Subcutaneous abdominal adipose tissue (tissue), 5 donors: ENCODE measurements around the gene PTGS2.
"Not testable (repeated sequence)": the region's sequence is repeated elsewhere in the genome, so short reads cannot be mapped to it uniquely, and the experiment has no call there.

Experiments used
- H3K27ac ChIP-seq: one replicate; pipeline ENCODE4 v1.7.0; 2013; ENCODE audit warnings: low read depth, mild to moderate bottlenecking, inconsistent platforms, low read length, moderate library complexity
- H3K27me3 ChIP-seq, 5 donors: one replicate each; pipeline ENCODE4 v1.7.0; 2013; ENCODE audit warnings: low read length in 5 of 5, inconsistent platforms in 1 of 5; ENCODE audit not compliant: control insufficient read depth in 5 of 5, insufficient read depth in 4 of 5
- H3K36me3 ChIP-seq, 5 donors: one replicate each; pipeline ENCODE4 v1.7.0; 2013; ENCODE audit warnings: low read length in 5 of 5; ENCODE audit not compliant: control insufficient read depth in 5 of 5, insufficient read depth in 5 of 5
- H3K4me1 ChIP-seq, 5 donors: one replicate each; pipeline ENCODE4 v1.7.0; 2013; ENCODE audit warnings: low read length in 5 of 5, mild to moderate bottlenecking in 3 of 5, moderate library complexity in 1 of 5; ENCODE audit not compliant: control insufficient read depth in 5 of 5, insufficient read depth in 5 of 5
- H3K4me3 ChIP-seq, 5 donors: one replicate each; pipeline ENCODE4 v1.7.0; 2013; ENCODE audit warnings: low read length in 5 of 5, low read depth in 1 of 5
- H3K9ac ChIP-seq, 5 donors: one replicate each; pipeline ENCODE4 v1.7.0; 2013; ENCODE audit warnings: low read length in 5 of 5, mild to moderate bottlenecking in 4 of 5, moderate library complexity in 3 of 5
- H3K9me3 ChIP-seq, 5 donors: one replicate each; pipeline ENCODE4 v1.7.0; 2013; ENCODE audit warnings: low read length in 5 of 5; ENCODE audit not compliant: control insufficient read depth in 5 of 5
- donor health status: healthy.
- donor health status: healthy.
- donor health status: healthy.
- donor health status: healthy.
- donor health status: healthy.

PTGS2 gene

DNA sequence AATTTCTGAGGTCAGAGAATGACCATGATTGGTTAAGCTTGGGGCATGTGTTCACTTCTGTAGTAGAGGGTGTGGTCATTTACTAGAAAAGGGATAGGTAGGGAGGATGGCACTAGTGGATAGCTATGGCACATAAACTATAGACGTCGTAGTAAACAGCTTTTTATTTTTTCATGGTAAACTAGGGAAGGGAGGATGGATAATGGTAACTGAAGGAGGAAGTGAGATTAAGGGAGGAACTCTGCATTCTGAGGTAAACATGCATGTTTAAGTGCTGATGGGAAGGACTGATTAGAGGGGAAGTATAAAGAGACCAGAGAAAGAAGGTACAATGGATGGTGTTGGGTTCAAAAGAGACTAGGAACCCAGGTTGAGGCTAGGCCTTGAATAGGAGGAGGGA is 26.9 kb downstream of the PTGS2 start:
- Histone ChIP-seq H3K9ac (no peak overlapping the region), H3K4me3 (no peak overlapping the region), H3K27ac (no peak overlapping the region), H3K27me3 (no peaks in the 10 kb centered on the region), H3K9me3 (no peaks in the 10 kb centered on the region), H3K36me3 (no peaks in the 10 kb centered on the region), H3K4me1 (peaks cover 0 to 5% (median 0%) of the 10 kb centered on the region in 5 donors)

DNA sequence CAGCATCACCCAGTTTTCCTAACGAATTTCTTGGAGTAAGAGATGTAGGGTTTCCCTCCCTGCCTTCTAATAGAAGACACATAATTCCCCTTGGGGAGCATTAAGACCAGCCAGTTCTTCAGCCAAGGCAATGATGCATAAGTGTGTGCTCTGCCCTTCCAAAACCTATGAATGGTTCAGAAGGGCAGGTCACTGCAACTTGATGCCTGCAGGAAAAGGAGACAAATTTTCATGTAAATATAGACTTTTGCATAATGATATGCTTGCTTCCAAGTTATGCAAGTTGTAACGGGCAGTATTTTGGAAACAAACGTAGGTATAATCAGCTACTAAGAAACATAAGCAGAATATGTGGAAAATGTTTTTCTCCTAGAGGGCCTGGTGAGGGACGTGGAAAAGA is 31.6 kb downstream of the PTGS2 start:
- Histone ChIP-seq H3K27ac (no peak overlapping the region), H3K27me3 (no peaks in the 10 kb centered on the region), H3K9ac (no peak overlapping the region), H3K36me3 (no peaks in the 10 kb centered on the region), H3K4me3 (no peak overlapping the region), H3K4me1 (peaks cover 0 to 5% (median 0%) of the 10 kb centered on the region in 5 donors), H3K9me3 (no peaks in the 10 kb centered on the region)

DNA sequence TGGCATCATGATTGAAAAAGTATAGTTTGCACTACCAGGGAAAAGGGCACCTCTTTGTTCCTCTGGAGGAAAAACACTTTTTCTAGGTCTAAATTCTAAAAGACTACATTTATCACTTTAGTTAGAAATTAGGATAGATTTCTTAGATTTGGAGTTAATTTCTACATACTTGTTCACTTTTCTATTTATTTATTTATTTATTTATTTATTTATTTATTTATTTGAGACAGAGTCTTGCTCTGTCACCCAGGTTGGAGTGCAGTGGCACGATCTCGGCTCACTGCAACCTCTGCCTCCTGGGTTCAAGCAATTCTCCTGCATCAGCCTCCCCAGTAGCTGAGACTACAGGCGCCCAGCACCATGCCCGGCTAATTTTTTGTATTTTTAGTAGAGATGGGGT is 32.2 kb downstream of the PTGS2 start:
- H3K27ac ChIP-seq, H3K9ac ChIP-seq, H3K36me3 ChIP-seq, H3K4me3 ChIP-seq, H3K27me3 ChIP-seq, H3K9me3 ChIP-seq, H3K4me1 ChIP-seq: not testable (repeated sequence)

DNA sequence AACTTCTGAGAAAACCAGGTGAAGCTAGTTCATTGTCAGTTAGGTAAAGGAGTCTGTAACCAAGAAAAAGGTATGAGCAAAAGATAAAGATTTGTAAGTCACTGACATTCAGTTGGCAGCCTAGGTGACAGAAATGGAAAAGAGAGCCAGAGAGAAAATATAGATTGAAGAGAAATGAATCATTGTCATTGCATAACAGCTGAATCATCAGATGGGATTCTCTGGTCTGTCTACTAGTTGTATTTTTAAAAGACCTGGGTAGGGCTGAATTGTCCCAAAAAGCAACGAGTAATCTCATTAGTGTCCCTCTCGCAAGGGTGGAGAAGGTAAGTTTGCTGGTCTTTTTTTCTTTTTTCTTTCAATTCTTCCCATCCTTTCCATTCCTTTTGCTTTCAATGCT is 36.6 kb downstream of the PTGS2 start:
- H3K27ac ChIP-seq: no peak overlapping the region
- no peak overlapping the region for H3K9ac ChIP-seq
- no peaks in the 10 kb centered on the region for H3K9me3 ChIP-seq
- no peaks in the 10 kb centered on the region for H3K27me3 ChIP-seq
- H3K4me3 ChIP-seq: no peak overlapping the region
- H3K4me1 ChIP-seq: peaks cover 0 to 1% (median 0%) of the 10 kb centered on the region in 5 donors
- H3K36me3 ChIP-seq: no peaks in the 10 kb centered on the region

DNA sequence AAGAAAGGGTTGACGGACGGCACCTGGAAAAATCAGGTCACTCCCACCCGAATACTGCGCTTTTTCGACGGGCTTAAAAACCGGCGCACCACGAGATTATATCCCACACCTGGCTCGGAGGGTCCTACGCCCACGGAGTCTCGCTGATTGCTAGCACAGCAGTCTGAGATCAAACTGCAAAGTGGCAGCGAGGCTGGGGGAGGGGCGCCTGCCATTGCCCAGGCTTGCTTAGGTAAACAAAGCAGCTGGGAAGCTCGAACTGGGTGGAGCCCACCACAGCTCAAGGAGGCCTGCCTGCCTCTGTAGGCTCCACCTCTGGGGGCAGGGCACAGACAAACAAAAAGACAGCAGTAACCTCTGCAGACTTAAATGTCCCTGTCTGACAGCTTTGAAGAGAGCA is 42.7 kb downstream of the PTGS2 start:
- not testable (repeated sequence) for H3K4me3 ChIP-seq, H3K9ac ChIP-seq, H3K4me1 ChIP-seq, H3K27ac ChIP-seq, H3K9me3 ChIP-seq, H3K27me3 ChIP-seq, H3K36me3 ChIP-seq

DNA sequence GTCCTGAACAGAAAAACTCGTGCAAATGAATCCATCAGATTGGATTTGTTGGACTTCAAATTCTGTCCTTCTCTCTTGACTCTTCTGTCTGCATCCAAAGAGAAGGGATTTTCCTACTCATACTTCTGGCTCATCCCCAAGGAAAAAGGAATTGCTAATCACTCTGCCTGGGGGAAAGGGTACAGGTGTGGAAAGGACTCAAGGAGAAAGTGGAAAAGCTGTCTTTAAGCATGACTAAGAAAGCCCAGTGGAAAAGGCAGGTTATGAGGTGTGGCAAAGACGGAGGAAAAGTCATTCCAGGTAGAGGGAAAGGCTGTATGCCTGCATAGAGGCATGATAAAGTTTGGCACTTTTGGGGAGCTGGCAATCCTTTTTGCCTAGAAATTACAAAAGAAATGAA is 43.4 kb downstream of the PTGS2 start:
- Histone ChIP-seq H3K9ac (no peak overlapping the region), H3K27ac (no peak overlapping the region), H3K36me3 (no peaks in the 10 kb centered on the region), H3K9me3 (no peaks in the 10 kb centered on the region), H3K27me3 (no peaks in the 10 kb centered on the region), H3K4me3 (no peak overlapping the region), H3K4me1 (no peaks in the 10 kb centered on the region)

DNA sequence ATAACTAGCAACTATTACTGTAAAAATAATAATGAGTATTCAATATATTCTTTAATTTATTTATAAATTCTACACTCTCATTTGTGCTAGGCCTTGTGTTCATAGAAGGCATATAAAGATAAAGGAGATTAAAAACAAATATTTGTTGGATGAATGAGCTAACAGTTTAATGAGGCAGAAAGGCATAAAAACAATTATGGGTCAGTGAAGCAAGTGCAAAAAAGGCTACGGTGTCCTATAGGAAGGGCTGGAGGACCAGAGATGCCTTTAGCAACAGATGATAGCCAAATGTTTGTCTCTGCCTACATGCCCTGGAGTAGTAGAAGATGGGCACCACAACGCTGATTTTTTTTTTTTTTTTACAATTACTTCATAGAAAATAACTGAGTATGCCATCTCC is 45.7 kb downstream of the PTGS2 start:
- no peaks in the 10 kb centered on the region for H3K4me1 ChIP-seq
- H3K27me3 ChIP-seq: no peaks in the 10 kb centered on the region
- H3K27ac ChIP-seq: no peak overlapping the region
- no peak overlapping the region for H3K9ac ChIP-seq
- H3K36me3 ChIP-seq: no peaks in the 10 kb centered on the region
- H3K9me3 ChIP-seq: no peaks in the 10 kb centered on the region
- H3K4me3 ChIP-seq: no peak overlapping the region

DNA sequence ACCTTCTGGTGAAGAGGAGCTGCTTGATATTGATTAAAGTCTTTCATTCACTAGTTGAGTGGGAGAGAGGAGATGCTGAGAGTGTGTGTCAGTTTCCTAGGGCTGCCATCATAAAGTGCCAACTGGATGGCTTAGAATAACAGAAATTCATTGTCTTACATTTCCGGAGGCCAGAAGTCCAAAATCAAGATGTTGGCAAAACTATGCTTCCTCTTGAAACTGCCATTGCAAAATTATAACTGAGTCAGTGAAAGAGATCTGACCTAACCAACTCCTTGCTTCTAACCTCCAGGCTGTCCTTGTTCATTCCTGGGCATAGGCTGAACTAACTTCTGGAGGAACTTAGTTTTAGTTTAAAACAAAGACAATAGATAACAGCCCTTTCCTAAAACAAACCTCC is 47.1 kb downstream of the PTGS2 start:
- Histone ChIP-seq H3K4me3 (no peak overlapping the region), H3K36me3 (no peaks in the 10 kb centered on the region), H3K4me1 (no peaks in the 10 kb centered on the region), H3K27ac (no peak overlapping the region), H3K9me3 (no peaks in the 10 kb centered on the region), H3K27me3 (no peaks in the 10 kb centered on the region), H3K9ac (no peak overlapping the region)

DNA sequence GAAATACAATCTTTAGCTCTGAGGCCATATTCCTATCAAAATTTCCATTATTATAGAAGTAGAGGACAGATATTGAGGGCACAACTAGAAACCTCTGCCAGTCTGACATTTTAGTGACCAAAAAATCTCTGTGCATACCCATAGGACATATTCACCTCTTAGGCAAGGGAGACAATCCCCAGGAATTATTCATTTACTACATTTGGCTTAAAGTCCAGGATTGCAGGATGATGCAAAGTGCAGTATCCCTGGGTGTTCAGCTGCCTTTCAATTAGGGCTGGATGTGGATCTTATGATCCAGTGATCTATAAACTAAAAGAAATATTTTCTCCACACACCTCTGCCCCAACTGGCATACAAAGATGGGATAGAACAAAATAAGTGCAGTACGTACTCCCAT is 50.9 kb downstream of the PTGS2 start:
- no peak overlapping the region for H3K27ac ChIP-seq
- no peaks in the 10 kb centered on the region for H3K36me3 ChIP-seq
- H3K27me3 ChIP-seq: no peaks in the 10 kb centered on the region
- no peak overlapping the region for H3K4me3 ChIP-seq
- no peaks in the 10 kb centered on the region for H3K9me3 ChIP-seq
- no peaks in the 10 kb centered on the region for H3K4me1 ChIP-seq
- no peak overlapping the region for H3K9ac ChIP-seq

DNA sequence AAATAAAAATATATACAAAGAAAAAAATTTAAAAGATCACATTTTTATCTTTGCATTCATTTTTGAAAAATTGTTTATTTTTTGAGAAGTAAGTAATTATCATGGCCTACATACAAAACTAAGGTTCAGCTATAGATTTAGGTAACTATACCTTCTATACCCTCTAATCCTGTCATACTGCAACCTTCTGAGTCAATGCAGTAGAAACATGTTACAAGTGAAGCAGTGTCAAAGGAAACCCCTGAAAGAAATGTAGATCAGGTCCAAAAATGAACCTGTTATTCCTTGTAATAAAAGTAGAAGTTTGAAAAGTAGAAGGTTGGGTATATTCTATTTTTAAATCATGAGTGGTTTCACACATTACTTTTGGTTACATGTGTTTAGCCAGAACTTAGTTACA is 51.3 kb downstream of the PTGS2 start:
- no peaks in the 10 kb centered on the region for H3K36me3 ChIP-seq
- H3K9me3 ChIP-seq: no peaks in the 10 kb centered on the region
- H3K27me3 ChIP-seq: no peaks in the 10 kb centered on the region
- no peak overlapping the region for H3K27ac ChIP-seq
- no peak overlapping the region for H3K9ac ChIP-seq
- no peak overlapping the region for H3K4me3 ChIP-seq
- H3K4me1 ChIP-seq: no peaks in the 10 kb centered on the region

DNA sequence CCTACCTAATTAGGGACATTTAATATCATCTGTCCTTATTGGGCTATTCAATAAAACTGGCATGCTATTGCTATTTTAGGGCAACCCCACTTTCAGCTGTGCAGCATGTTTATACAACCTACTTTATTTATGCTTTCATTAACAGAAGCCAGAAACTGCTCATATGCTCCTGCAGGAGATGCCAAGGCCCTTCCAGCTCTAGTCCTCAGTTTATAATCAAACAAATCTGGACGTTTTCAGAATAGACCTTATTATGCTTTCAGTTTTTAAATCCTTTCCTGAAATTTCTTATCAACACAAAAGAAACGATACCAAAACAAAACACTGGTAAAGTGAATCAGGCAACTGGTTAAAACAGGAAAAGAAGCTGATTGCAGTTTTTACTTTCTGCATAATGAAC is 53.2 kb downstream of the PTGS2 start:
- Histone ChIP-seq H3K27ac (no peak overlapping the region), H3K9me3 (no peaks in the 10 kb centered on the region), H3K4me1 (no peaks in the 10 kb centered on the region), H3K27me3 (no peaks in the 10 kb centered on the region), H3K9ac (no peak overlapping the region), H3K36me3 (no peaks in the 10 kb centered on the region), H3K4me3 (no peak overlapping the region)
